ENCODE results near the gene FLACC1.
"Not testable (repeated sequence)": the region's sequence is repeated elsewhere in the genome, so short reads cannot be mapped to it uniquely, and the experiment has no call there.

The FLACC1 gene, protein sequence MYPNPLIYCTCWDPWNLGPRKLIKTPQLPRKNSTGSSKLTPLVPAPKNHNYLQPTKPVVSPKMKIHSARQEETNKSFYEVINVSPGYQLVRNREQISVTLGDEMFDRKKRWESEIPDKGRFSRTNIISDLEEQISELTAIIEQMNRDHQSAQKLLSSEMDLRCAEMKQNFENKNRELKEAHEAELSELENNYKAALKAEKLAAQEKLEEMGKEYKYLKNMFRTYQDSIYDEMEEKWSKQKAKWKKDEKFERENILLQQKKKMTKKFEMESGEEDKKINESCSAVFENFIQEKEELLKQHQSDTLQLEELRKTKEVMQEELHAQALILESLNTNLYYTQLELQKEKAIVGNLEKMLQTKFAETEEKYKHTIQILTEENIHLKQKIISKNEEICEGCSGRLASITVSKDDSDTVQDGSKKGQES

DNA sequence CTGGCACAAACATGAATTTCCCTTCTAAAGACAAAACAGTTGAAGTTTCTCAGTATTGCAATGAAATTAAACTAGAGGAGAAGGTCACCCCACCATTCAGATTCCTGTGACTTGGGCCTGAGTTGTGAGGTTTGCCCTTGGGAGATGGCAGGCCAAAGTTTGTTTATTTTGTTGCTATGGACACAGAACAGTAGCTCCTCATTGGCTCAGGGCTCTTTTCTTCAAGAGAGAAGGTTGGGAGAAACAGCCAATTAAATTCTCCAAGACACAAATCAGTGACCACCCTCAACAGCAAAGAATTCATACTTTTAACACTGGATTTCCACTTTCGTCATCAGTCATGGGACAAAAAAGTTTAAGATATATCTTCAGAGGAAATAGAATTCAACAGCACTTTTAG is at the start of gene FLACC1:
FLACC1 (minus strand) TSS at position 125 of the 400 bp plus-strand sequence. CDS start 5,941 bp downstream, outside the sequence.
- no peak for DNase-seq (ENCODE audit: low spot score)

DNA sequence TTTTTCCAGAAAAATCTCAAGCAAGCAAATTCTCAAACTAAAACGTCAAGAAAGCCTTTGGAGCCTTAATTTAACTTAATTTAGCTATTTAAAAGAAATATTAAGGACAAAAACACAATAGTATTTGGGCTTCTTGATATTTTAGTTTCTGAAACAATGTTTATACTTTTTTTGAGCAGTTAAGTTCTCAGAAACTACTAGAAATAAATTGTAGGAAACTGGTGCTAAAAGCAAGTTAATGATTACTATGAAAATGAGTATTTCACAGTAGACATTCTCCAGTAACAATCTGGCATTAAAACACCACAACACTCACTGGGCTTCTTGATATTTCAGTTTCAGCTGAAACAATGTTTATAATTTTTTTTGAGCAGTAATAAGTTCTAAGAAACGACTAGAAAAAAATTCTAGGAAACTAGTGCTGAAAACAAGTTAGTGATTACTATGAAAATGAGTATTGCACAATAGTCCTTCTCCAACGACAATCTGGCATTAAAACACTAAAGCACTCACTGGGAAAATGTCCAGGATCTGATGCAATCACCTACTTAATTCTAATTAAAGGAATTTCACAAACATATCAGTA is 49.0 kb upstream of the FLACC1 start:
- peak; percentile 41 for DNase-seq (ENCODE audit: low spot score)

DNA sequence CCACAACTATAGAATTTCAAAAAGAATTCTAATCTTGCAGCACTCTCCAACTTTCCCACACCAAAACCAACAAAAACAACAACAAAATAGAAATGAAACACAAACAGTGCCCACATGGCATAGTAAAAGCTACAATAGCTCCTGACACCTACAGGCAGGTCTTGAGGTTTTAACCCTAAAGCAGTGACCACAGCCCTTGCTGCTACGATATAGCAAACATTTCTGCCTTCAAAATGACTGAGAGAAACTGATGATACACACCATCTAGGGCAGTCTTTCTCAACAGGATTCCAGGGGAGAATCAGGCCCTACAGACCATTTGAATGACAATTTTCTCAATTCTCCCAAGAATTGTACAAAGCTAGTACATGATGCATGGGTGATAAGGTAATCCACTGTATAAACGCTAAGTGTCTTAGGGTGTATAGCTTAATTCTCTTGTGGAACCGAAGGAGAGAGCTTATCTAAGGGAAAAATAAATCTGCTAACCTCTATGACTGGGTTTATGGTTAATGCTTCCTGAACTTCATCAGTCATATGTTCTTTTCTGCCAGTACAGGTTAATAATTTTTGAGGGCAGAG is 47.6 kb upstream of the FLACC1 start:
- peak; percentile 17 for DNase-seq (ENCODE audit: low spot score)

DNA sequence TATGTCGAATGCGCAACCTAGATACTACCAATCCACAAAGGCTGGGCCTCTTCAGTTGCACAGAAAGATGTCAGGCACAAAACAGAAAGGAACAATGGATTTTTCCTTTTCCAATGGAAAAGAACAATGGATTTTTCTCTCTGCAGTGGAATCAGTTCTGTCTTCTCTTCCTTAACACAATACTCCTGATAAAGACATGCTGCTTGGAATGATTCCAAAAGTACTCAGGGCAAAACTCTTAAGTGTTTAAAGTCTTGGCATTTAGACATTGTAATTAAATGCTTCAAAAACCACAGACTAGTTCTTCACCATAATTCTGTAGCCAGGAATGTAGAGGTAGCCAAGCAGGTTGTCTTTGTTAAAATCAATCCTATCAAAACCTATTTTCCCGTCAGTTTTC is 46.7 kb upstream of the FLACC1 start:
- no peak for DNase-seq (ENCODE audit: low spot score)

DNA sequence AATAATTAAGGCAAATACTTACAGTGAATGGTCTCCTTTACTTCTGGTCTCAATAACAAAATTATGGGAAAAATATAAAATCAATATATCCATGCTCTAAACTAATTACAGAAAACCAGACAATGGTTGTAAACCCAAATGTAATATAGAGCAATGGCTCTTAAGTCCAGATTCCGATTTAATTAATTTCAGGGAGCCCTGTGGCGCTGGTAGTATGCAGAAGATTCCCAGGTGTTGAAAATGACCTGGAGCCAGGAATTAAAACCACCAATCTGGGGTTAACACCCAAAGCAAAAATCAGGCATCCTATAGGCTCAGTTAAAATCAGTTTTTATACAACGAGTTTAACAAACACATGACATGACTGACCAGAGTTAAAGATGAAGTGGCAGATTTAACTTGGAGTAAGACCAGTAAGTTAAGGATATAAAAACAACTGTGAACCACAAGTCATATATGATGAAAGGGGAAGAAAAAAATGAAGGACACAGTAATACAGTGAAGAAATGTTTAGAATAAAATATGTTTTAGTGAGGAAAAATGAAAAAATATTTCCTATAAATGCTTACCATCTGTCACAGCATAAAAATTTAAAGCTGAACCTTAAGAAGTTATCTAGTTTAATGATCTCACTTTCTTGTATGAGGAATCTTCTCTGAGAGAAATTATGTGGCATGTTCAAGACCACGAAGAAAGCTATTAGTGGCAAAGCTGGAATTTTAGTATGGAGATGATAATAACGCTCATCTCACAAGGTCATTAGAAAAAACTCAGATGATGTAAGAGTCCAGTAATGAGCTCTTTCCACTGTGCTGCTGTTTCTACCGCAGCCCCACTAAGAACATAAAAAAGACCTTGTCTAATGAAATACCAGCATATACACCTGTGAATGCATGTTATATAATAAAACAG is 45.8 kb upstream of the FLACC1 start:
- DNase-seq (ENCODE audit: low spot score) = no peak

DNA sequence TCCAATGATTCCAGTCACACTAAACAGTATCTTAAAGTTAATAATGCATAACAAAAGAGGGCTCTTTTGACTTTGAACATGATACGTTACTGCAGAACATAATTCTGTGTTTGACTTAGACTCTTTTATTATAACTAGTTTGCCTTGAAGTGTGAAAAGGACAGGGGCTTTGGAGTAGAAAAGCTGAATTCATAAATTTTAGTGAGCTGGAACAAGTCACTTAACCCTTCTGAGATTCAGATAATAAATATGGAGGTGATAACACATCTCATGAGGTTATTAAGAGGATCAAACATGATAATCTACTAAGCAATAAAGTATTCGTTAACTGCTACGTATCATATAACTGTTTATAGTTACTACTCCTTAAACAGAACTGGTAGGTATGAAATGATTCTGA is 44.7 kb upstream of the FLACC1 start:
- DNase-seq (ENCODE audit: low spot score) = no peak

DNA sequence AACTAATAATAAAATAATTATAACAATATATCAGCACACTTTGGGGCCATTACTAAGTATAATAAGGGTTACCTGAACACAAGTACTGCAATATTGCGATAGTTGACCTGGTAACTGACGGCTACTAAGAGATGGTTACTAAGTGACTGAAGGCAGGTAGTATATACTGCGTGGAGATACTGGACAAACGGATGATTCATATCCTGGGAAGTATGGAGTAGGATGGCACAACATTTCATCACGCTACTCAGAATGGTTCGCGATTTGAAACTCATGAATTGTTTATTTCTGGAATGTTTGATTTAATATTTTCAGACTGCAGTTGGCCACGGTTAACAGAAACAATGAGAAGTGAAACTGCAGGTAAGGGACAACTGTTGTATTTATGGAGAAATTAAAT is 39.5 kb upstream of the FLACC1 start:
- DNase-seq (ENCODE audit: low spot score) = no peak

DNA sequence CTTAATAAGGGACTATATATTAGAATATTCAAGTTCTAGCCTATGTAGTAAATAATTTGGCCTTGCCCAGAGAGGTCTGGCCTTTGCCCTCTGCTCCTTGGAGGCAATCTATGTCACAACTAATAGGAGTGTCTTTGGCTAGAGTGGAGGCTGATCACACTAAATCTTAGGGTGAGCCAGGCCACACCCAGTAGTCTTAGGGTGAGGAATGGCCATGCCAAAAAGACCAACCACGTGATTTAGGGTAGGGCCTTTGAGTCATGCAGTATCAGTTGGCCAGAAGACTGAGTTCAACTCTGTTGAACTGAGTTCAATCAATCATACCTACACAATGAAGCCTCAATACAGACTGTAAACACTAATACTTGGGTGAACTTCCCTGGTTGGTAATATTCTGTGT is 26.0 kb upstream of the FLACC1 start:
- no peak for DNase-seq (ENCODE audit: low spot score)

DNA sequence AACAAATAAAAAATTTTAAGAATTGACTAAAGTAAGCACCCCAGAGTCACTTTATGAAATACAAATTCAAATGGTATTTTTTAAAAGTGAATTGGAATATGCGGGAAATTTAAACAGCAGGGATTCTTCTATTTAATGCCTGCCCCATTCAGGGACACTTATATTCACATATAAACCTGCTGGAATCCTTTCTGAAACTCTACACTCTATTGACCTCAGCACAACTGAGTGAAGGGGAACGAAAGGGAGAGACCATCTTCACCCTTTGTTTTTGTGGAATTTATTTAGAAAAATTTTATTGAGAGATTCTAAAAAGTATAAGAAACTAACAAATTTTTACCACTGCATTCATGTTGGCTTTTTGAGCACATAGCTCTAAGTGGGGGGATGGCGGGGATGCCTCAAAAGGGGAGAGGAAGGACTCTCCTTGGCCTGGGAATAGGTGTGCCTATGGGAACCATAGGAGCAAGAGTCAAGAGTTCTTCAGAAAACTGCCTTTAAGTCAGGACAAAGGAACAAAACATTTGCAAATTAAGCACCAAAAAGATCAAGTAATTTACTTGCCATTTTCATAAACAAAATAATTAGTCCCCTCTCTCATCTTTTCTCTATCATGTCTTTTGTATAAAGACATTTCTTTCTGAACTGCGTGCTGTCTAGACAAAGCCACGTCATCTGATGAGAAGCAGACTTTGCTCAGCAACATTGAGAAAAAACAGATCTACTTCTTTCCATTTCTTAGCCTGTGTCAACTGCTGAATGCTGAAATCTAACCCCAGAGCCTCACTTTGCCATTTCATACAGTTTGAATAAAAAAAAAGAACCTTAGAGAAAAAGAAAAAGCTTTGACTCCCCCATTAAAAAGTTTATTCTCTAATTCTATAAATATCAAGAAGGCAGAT is 21.6 kb upstream of the FLACC1 start:
- no peak for DNase-seq (ENCODE audit: low spot score)

DNA sequence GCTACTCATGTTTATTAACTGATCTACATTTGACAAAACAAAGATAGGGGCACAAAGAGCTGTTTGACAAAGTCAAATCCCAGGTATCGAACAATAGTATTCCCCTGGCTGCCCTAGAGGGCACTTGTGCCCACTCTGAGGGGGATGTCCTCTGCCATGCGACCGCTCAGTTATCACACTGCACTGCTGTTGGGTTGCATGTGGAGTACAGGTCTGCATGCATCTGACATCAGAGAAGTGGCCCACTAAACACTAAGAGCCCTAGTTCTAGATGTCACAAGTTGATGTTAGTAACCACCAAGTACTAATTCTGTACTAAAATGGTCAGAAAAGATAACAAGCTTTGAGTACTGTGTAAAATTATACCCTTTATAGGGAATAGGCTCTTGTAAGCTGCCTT is 20.1 kb upstream of the FLACC1 start:
- no peak for DNase-seq (ENCODE audit: low spot score)

DNA sequence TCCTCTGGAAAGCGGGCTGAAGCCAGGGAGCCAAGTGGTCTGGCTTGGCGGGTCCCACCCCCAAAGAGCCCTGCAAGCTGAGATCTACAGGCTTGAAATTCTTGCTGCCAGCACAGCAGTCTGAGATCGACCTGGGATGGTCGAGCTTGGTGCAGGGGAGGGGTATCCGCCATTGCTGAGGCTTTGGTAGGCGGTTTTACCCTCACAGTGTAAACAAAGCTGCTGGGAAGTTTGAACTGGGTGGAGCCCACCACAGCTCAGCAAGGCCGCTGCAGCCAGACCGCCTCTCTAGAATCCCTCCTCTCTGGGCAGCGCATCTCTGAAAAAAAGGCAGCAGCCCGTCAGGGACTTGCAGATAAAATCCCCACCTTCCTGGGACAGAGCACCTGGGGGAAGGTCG is 12.6 kb upstream of the FLACC1 start:
- DNase-seq (ENCODE audit: low spot score) = no peak

DNA sequence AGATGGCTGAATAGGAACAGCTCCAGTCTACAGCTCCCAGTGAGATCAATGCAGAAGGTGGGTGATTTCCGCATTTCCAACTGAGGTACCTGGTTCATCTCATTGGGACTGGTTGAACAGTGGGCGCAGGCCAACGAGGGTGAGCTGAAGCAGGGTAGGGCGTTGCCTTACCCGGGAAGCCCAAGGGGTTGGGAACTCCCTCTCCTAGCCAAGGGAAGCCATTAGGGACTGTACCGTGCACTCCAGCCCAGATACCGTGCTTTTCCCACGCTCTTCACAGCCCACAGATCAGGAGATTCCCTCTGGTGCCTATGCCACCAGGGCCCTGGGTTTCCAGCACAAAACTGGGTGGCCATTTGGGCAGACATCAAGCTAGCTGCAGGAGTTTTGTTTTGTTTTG is 12.2 kb upstream of the FLACC1 start:
- not testable (repeated sequence) for DNase-seq (ENCODE audit: low spot score)

DNA sequence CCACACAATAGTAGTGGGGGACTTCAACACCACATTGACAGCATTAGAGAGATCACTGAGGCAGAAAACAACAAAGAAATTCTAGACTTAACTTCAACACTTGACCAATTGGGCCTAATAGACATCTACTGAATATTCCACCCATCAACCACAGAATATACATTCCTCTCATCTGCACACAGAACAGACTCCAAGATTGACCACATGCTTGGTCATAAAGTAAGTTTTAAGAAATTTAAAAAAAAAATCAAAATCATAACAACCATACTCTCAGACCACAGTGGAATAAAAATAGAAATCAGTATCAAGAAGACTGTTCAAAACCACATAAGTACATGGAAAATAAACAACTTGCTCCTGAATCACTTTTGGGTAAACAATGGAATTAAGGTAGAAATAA is 9.0 kb upstream of the FLACC1 start:
- DNase-seq (ENCODE audit: low spot score) = no peak

DNA sequence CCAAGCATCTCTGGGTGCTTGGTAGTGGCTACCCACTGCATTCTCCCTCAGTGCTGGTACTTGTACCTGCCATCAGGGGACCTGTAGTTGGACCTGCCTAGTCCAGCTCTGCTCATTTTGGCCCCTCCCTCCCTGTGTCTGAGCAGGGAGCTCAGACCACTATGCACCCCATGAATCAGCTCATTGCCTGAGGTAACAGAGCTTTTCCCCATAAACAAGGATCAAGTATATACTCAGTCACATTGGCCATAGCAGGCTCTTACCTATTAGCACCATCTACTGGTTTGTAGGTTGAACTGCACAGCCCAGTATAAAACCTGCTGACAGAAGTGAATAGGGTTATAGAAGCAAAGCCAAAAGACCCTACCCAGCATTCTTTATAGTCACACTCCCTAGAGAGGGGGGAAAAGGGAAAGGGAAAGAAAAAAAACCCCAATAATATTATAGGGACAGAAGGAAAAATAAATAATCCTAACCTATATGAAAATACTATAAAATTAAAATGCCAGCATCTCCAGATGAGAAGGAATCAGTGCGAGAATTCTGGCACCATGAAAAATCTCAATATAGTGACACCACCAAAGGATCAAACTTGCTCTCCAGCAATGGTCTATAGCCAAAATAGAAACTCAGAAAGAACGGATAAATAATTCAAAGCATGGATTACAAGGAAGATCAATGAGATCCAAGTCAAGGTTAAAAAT is 6.9 kb upstream of the FLACC1 start:
- DNase-seq (ENCODE audit: low spot score) = peak; percentile 66

DNA sequence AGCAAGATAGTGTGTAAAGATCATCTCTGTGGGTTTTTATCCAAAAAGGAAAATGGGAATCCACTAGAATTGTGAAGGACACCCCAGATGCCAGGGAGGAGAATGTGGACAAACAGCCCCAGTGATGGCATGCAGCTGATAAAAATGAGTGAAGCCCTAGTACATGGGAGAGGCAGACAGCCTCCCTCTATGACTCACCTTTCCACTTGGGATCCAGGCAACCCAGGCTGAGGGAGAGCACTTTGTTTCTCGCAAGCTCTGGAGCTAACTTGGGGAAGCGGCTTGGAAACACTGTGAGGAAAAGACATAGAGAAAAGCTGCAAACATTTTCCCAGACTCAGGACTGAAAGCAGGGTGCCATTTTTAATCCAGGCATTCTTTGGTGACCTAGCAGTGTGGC is 5.3 kb upstream of the FLACC1 start:
- no peak for DNase-seq (ENCODE audit: low spot score)

DNA sequence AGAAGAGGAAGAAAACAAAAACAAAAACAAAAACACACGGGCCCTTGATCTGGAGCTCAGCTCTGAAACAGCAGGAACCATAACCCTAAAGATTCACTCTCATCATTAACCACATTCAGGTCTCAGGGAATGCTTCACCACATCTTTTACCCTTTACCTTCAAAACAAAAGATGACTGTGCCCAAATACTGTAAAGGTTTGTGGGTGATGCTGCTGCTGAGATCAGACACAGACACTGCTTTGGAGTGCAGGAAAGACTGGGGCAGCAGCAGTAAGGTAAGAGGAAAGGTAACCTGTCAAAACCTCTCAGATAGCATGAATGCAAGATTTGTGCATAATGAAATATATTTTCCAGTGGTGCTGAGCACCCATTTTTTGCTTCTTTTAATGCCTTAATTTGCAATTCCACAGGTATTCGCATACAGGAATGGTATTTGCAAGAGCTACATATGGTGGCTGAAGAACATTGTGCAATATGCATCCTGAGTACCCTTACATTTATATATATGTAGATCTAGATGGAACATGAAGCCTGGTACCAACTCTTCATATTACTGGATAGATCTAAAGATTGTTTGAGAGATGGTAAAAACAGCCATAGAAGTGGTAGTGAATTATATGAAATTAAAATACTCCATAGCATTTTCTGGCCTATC is 4.1 kb upstream of the FLACC1 start:
- no peak for DNase-seq (ENCODE audit: low spot score)

DNA sequence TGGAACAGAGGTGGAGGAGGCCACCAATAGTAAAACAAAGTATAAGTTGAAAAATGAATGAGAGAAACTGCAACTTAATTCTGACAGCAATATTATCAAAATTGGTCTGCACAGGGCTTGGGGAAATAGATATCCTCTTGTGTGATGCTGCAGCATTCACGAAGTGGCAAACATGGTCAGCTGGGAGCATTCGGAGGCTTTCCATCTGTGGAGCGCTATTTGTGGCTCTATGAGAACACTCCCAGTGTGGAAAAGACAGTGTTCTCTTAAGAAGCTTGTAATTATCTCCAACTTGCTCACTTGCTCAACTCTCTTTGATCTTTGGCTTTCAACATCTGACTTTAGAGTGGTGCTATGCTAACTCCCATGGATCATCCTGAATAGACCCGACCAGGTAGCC is 3.1 kb upstream of the FLACC1 start:
- no peak for DNase-seq (ENCODE audit: low spot score)

DNA sequence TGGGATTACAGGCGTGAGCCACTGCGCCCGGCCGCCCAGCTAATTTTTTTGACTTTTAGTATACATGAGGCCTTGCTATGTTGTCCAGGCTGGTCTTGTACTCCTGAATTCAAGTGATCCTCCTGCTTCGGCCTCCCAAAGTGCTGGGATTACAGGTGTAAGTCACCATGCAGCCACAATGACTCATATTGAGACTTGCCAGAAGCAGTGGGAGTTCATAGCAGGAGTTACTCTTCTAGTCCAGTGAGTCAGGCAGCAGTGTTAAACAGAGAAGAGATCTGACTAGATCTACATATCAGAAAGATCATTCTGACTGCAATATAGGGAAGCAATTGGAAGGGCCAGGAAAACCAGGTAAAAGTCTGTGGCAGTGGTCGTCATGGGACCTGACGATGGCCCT is 1.5 kb upstream of the FLACC1 start:
- DNase-seq (ENCODE audit: low spot score) = peak; percentile 69

DNA sequence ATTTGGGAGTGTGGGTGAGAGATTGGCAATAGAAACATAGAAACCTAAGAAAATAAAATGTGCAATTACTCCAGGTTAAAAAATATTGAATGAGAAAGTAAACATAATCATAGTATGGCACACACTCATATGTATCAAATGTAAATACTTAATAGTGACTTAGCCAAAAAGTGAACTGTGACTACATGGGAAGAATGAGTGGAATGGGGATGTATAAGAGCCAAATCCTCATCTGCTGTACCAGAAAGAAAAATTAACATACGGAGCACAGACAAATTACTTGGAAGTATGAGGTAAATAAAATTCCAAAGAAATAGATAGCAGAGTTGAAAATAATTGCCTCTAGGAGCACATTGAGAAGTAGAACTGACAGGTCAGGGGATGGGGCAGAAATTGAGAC is 4.0 kb downstream of the FLACC1 start:
- DNase-seq (ENCODE audit: low spot score) = no peak

DNA sequence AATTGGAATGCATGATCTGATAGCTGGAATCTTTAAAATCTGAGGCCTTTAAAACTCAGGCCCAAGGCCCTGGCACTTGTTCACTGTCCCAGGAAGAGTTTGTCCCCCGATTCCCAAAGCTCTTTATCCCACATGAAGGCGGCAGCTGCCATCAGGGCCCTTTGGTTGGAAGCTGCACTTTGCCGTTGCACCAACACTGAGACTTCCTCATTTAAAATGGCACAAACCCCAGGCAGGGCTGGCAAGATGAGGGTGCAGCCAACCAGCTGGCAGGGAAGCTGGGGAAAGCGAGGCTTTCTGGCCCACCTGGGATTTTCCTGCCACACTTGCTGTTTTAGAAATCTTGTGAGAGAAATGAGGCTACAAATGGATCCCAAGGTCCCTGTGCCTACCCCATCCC is 6.3 kb downstream of the FLACC1 start:
- DNase-seq (ENCODE audit: low spot score) = no peak
